ENCODE results near the gene CHRNE. TPM values are rescaled to one million over a fixed set of nuclear protein-coding genes. Genes with fewer than 3 reads are reported as not detected.

The CHRNE gene
- total RNA-seq, 2 experiments from 2014 or later: 3.2 to 3.7 TPM

GRCh38 chr17:4895121-4895520, 7.8 kb downstream of the CHRNE start:
- Mint-ChIP-seq H3K27me3 (peaks cover 5% of the 10 kb centered on the region), H3K9me3 (no peaks in the 10 kb centered on the region), H3K4me1 (ENCODE audit: low read depth) (peaks cover 13% of the 10 kb centered on the region), H3K36me3 (ENCODE audit: low read depth) (peaks cover 71% of the 10 kb centered on the region), H3K4me3 (no peak overlapping the region), H3K27ac (no peak overlapping the region)
- H3K4me3 ChIP-seq (ENCODE audit: low read length): no peak overlapping the region
- intact Hi-C loops (cut with DNase I, micrococcal nuclease): no loop called here
- peaks cover 66% of the 10 kb centered on the region for H3K36me3 ChIP-seq (ENCODE audit: insufficient read depth, low read length)
- POLR2A ChIA-PET: no interaction called here
- TF ChIP-seq CTCF (IDR thresholded peaks at IDR 0.05): no peak
- H3K9me3 ChIP-seq (ENCODE audit: control insufficient read depth in 1 of 2, insufficient read depth in 1 of 2, low read length in 2 of 2): no peaks in the 10 kb centered on the region
- H3K27me3 ChIP-seq (ENCODE audit: control insufficient read depth in 1 of 2, insufficient read depth in 2 of 2, low read length in 2 of 2): no peaks in the 10 kb centered on the region
- DNase-seq (peak in 1 of 14 experiments; percentile 34), ATAC-seq (ENCODE audit: poor library complexity) (no peak)
- CTCF ChIA-PET: interaction anchor here (1.2 kb wide), 1 partner anchor 105 kb away, joined by 4 read pairs; no protein-coding TSS in a partner anchor
- no peak overlapping the region for H3K27ac ChIP-seq (ENCODE audit: low read depth in 1 of 2, low read length in 2 of 2)
- peaks cover 15% of the 10 kb centered on the region for H3K4me1 ChIP-seq (ENCODE audit: insufficient read depth, low read length)

- intact Hi-C loops (cut with DNase I, micrococcal nuclease): no loop called here
- peaks cover 8% of the 10 kb centered on the region for H3K4me1 ChIP-seq (ENCODE audit: insufficient read depth, low read length)
- Mint-ChIP-seq H3K36me3 (ENCODE audit: low read depth) (peaks cover 72% of the 10 kb centered on the region), H3K27me3 (no peaks in the 10 kb centered on the region), H3K27ac (no peak overlapping the region), H3K4me3 (no peak overlapping the region), H3K4me1 (ENCODE audit: low read depth) (peaks cover 12% of the 10 kb centered on the region), H3K9me3 (no peaks in the 10 kb centered on the region)
- no peaks in the 10 kb centered on the region for H3K9me3 ChIP-seq (ENCODE audit: control insufficient read depth in 1 of 2, insufficient read depth in 1 of 2, low read length in 2 of 2)
- no peak overlapping the region for H3K4me3 ChIP-seq (ENCODE audit: low read length)
- H3K36me3 ChIP-seq (ENCODE audit: insufficient read depth, low read length): peaks cover 73% of the 10 kb centered on the region
- no peak for TF ChIP-seq CTCF (IDR thresholded peaks at IDR 0.05)
- H3K27me3 ChIP-seq (ENCODE audit: control insufficient read depth in 1 of 2, insufficient read depth in 2 of 2, low read length in 2 of 2): no peaks in the 10 kb centered on the region
- no peak overlapping the region for H3K27ac ChIP-seq (ENCODE audit: low read depth in 1 of 2, low read length in 2 of 2)
- DNase-seq: peak in 1 of 14 experiments; percentile 30
- POLR2A ChIA-PET: no interaction called here
- ATAC-seq (ENCODE audit: poor library complexity): no peak
- CTCF ChIA-PET: no interaction called here
Observed at GRCh38 chr17:4893721-4894560, 9.0 kb downstream of the CHRNE start.

GRCh38 chr17:4893272-4893671, 9.6 kb downstream of the CHRNE start:
- ATAC-seq (ENCODE audit: poor library complexity) (no peak), DNase-seq (peak in 1 of 14 experiments; percentile 30)
- no peaks in the 10 kb centered on the region for H3K9me3 Mint-ChIP-seq
- Histone ChIP-seq H3K4me3 (ENCODE audit: low read length) (no peak overlapping the region), H3K4me1 (ENCODE audit: insufficient read depth, low read length) (peaks cover 2% of the 10 kb centered on the region), H3K27ac (ENCODE audit: low read depth in 1 of 2, low read length in 2 of 2) (no peak overlapping the region), H3K9me3 (ENCODE audit: control insufficient read depth in 1 of 2, insufficient read depth in 1 of 2, low read length in 2 of 2) (no peaks in the 10 kb centered on the region), H3K27me3 (ENCODE audit: control insufficient read depth in 1 of 2, insufficient read depth in 2 of 2, low read length in 2 of 2) (no peaks in the 10 kb centered on the region), H3K36me3 (ENCODE audit: insufficient read depth, low read length) (peaks cover 76% of the 10 kb centered on the region)
- intact Hi-C loops (cut with DNase I, micrococcal nuclease): no loop called here
- no peak overlapping the region for H3K4me3 Mint-ChIP-seq
- peaks cover 74% of the 10 kb centered on the region for H3K36me3 Mint-ChIP-seq (ENCODE audit: low read depth)
- peaks cover 8% of the 10 kb centered on the region for H3K4me1 Mint-ChIP-seq (ENCODE audit: low read depth)
- H3K27me3 Mint-ChIP-seq: no peaks in the 10 kb centered on the region
- ChIA-PET POLR2A (no interaction called here), CTCF (no interaction called here)
- TF ChIP-seq CTCF (IDR thresholded peaks at IDR 0.05): no peak
- H3K27ac Mint-ChIP-seq: no peak overlapping the region
